Parathyroid adenoma (tissue), 2 donors: ENCODE data around the gene ZNF76.
A peak's percentile ranks its signal among the peaks of the same experiment; 100 is the strongest.

Experiments used
- H2AFZ ChIP-seq: fragments of 300-600 bp; sonication (generic); one replicate; pipeline ENCODE4 v1.7.0; 2017; ENCODE audit warnings: antibody characterized with exemption, mild to moderate bottlenecking
- H3K27ac ChIP-seq: fragments of 300-600 bp; sonication (generic); one replicate; pipeline ENCODE4 v1.7.0; 2017
- H3K27me3 ChIP-seq: fragments of 300-600 bp; sonication (generic); one replicate; pipeline ENCODE4 v1.7.0; 2017; ENCODE audit warnings: low read length; ENCODE audit not compliant: control insufficient read depth, insufficient read depth
- H3K36me3 ChIP-seq: fragments of 300-600 bp; sonication (generic); one replicate; pipeline ENCODE4 v1.7.0; 2017; ENCODE audit warnings: low read length; ENCODE audit not compliant: control insufficient read depth, insufficient read depth
- H3K4me1 ChIP-seq: fragments of 300-600 bp; sonication (generic); one replicate; pipeline ENCODE4 v1.7.0; 2017; ENCODE audit warnings: control low read depth
- H3K4me2 ChIP-seq: fragments of 300-600 bp; sonication (generic); one replicate; pipeline ENCODE4 v1.7.0; 2017; ENCODE audit warnings: low read length
- H3K4me3 ChIP-seq: fragments of 300-600 bp; sonication (generic); one replicate; pipeline ENCODE4 v1.7.0; 2017; ENCODE audit warnings: low read depth, low read length
- H3K79me2 ChIP-seq: fragments of 300-600 bp; sonication (generic); one replicate; pipeline ENCODE4 v1.7.0; 2017; ENCODE audit warnings: control low read depth
- H3K9ac ChIP-seq: fragments of 300-600 bp; sonication (generic); one replicate; pipeline ENCODE4 v1.7.0; 2017; ENCODE audit warnings: mild to moderate bottlenecking
- H3K9me3 ChIP-seq: fragments of 300-600 bp; sonication (generic); one replicate; pipeline ENCODE4 v1.7.0; 2017; ENCODE audit warnings: low read length; ENCODE audit not compliant: control insufficient read depth
- TF ChIP-seq, protein P1 (sequence below): fragments of 300-600 bp; sonication (generic); IDR thresholded peaks from one replicate; pipeline ENCODE4 v1.7.0; 2017; ENCODE audit warnings: antibody characterized with exemption, mild to moderate bottlenecking
- donor health status: primary hyperparathyroidism.

ZNF76 gene

DNA sequence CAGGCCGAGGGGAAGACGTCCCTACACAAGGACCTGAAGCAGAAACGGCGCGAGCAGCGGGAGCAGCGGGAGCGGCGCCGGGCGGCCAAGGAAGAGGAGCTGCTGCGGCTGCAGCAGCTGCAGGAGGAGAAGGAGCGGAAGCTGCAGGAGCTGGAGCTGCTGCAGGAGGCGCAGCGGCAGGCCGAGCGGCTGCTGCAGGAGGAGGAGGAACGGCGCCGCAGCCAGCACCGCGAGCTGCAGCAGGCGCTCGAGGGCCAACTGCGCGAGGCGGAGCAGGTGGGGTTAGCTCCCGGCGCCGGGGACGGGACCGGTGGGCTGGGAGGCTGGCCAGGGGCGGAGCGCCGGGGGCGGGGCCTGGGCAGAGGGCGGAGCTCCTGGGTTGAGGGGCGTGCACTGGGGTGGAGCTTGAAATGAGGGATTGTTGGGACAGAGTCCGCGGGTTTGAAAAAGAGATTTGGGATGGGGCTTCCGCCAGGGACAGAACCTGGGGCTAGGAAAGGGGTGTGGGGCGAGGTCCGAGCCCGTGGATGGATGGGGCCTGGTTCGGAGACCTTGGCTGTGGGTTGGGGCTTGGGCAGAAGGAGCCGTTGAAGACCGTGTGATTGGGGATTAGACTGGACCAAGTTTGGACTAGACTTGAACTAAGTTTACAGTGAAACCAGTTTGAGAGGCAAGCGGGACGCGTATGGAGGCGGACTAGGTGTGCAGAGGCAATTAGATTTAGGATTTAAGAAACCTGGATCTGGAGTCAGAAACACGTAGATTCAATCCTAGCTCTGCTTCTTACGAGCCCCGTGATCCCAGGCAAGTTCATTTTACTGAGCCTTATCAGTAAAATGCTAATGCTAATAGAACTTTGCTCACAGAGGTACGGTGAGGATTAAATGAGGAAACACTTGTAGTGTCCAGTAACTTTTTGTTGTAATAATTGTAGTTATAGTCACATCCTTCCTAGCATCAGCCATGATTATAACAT is 58.9 kb downstream of the ZNF76 start:
- H2AFZ ChIP-seq = peak overlapping the region; percentile 94
- H3K79me2 ChIP-seq = no peaks in the 10 kb centered on the region
- H3K27ac ChIP-seq = peak overlapping the region; percentile 43
- H3K4me1 ChIP-seq = peaks cover 3% of the 10 kb centered on the region
- peak overlapping the region; percentile 59 for H3K4me3 ChIP-seq
- no peaks in the 10 kb centered on the region for H3K9me3 ChIP-seq
- H3K27me3 ChIP-seq = no peaks in the 10 kb centered on the region
- no peak overlapping the region for H3K9ac ChIP-seq
- H3K4me2 ChIP-seq = peak overlapping the region; percentile 70
- H3K36me3 ChIP-seq = no peaks in the 10 kb centered on the region
- TF ChIP-seq, protein P1, sequence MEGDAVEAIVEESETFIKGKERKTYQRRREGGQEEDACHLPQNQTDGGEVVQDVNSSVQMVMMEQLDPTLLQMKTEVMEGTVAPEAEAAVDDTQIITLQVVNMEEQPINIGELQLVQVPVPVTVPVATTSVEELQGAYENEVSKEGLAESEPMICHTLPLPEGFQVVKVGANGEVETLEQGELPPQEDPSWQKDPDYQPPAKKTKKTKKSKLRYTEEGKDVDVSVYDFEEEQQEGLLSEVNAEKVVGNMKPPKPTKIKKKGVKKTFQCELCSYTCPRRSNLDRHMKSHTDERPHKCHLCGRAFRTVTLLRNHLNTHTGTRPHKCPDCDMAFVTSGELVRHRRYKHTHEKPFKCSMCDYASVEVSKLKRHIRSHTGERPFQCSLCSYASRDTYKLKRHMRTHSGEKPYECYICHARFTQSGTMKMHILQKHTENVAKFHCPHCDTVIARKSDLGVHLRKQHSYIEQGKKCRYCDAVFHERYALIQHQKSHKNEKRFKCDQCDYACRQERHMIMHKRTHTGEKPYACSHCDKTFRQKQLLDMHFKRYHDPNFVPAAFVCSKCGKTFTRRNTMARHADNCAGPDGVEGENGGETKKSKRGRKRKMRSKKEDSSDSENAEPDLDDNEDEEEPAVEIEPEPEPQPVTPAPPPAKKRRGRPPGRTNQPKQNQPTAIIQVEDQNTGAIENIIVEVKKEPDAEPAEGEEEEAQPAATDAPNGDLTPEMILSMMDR = no peak

DNA sequence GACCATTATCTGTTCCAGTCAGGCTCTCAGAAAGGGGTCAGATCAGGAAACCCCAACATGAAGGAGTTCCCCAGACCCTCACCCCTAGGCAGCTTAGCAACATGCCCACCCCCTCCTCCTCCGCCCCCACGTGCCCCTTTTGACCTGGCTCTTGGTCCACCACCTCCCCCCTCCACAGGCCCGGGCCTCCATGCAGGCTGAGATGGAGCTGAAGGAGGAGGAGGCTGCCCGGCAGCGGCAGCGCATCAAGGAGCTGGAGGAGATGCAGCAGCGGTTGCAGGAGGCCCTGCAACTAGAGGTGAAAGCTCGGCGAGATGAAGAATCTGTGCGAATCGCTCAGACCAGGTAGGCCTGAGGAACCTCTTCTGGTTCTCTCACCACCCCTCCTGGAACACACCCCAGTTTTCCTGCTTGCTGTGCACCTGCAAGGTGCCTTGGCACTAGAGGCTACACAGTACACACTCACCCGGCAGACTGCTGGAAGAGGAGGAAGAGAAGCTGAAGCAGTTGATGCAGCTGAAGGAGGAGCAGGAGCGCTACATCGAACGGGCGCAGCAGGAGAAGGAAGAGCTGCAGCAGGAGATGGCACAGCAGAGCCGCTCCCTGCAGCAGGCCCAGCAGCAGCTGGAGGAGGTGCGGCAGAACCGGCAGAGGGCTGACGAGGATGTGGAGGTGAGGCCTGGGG is 60.0 kb downstream of the ZNF76 start:
- no peak overlapping the region for H3K9ac ChIP-seq
- no peak overlapping the region for H2AFZ ChIP-seq
- no peaks in the 10 kb centered on the region for H3K79me2 ChIP-seq

DNA sequence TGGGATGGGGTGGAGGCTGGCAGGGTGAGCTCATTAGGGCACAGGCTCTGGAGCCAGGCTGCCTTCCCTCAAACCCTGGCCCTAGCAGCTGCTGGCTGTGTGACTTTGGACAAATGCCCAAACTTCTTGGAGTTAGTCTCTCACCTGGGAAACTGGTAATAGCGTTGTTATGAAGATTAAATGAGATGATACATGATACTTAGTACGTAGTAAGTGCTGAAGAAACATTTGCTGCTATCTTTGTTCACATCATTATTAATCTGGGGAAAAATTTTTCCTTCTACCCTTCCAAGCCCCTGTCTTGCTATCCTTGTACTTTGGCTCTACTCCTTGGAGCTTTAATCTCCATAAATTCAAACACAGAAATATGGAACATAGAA is 60.5 kb downstream of the ZNF76 start:
- Histone ChIP-seq H3K9ac (no peak overlapping the region), H3K4me1 (peaks cover 3% of the 10 kb centered on the region), H3K9me3 (no peaks in the 10 kb centered on the region), H3K27ac (no peak overlapping the region), H3K4me3 (no peak overlapping the region), H3K4me2 (no peak overlapping the region), H3K36me3 (no peaks in the 10 kb centered on the region), H3K27me3 (no peaks in the 10 kb centered on the region), H3K79me2 (no peaks in the 10 kb centered on the region), H2AFZ (no peak overlapping the region)
- TF ChIP-seq, protein P1 = no peak

More for the DNA sequence above, 60.0 kb downstream of the ZNF76 start:
- TF ChIP-seq, protein P1 = no peak
- Histone ChIP-seq H3K4me2 (no peak overlapping the region), H3K4me1 (peaks cover 3% of the 10 kb centered on the region), H3K27ac (no peak overlapping the region), H3K4me3 (no peak overlapping the region), H3K9me3 (no peaks in the 10 kb centered on the region), H3K36me3 (no peaks in the 10 kb centered on the region), H3K27me3 (no peaks in the 10 kb centered on the region)

DNA sequence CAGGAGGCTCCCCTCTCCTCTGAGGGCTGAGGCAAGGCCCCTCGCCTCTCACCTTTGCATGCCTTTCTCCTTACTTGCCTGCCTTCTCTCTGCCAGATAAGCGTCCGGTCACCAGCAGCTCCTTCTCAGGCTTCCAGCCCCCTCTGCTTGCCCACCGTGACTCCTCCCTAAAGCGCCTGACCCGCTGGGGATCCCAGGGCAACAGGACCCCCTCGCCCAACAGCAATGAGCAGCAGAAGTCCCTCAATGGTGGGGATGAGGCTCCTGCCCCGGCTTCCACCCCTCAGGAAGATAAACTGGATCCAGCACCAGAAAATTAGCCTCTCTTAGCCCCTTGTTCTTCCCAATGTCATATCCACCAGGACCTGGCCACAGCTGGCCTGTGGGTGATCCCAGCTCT is 61.6 kb downstream of the ZNF76 start:
- TF ChIP-seq, protein P1 = no peak
- Histone ChIP-seq H3K4me2 (no peak overlapping the region), H3K4me3 (no peak overlapping the region), H3K36me3 (no peaks in the 10 kb centered on the region), H3K9me3 (no peaks in the 10 kb centered on the region), H3K27me3 (no peaks in the 10 kb centered on the region), H2AFZ (no peak overlapping the region), H3K27ac (no peak overlapping the region), H3K79me2 (no peaks in the 10 kb centered on the region), H3K9ac (no peak overlapping the region), H3K4me1 (peaks cover 3% of the 10 kb centered on the region)
